Activated T-cell treated with anti-CD3 and anti-CD28 coated beads, Interleukin-2, amount 50 U/mL, for 24 hours (primary cell): ENCODE results near the gene CHCT1.
"Not testable (repeated sequence)": the region's sequence is repeated elsewhere in the genome, so short reads cannot be mapped to it uniquely, and the experiment has no call there.

Experiments
- DNase-seq: peaks from one replicate; pipeline ENCODE4 v3.0.0-alpha.2; 2020
- H3K27ac Mint-ChIP-seq: 2 replicates; pipeline ENCODE4 v1.8.0; 2020; ENCODE audit warnings: mild to moderate bottlenecking, mixed read lengths
- H3K27me3 Mint-ChIP-seq: 2 replicates; pipeline ENCODE4 v1.8.0; 2020; ENCODE audit warnings: mixed read lengths
- H3K36me3 Mint-ChIP-seq: 2 replicates; pipeline ENCODE4 v1.8.0; 2020; ENCODE audit warnings: low read depth, mixed read lengths
- H3K4me1 Mint-ChIP-seq: 2 replicates; pipeline ENCODE4 v1.8.0; 2020; ENCODE audit warnings: low read depth, mixed read lengths
- H3K4me3 Mint-ChIP-seq: 2 replicates; pipeline ENCODE4 v1.8.0; 2020; ENCODE audit warnings: mild to moderate bottlenecking, moderate library complexity, mixed read lengths
- H3K9me3 Mint-ChIP-seq: 2 replicates; pipeline ENCODE4 v1.8.0; 2020; ENCODE audit warnings: mixed read lengths

CHCT1 gene

GRCh38 chr17:60422162-60422665, at the start of gene CHCT1:
Gene CHCT1, plus strand, starts transcription at chr17:60422489. Its CDS starts 104 bp downstream, at chr17:60422593.
- no peaks in the 10 kb centered on the region for H3K36me3 Mint-ChIP-seq
- no peaks in the 10 kb centered on the region for H3K9me3 Mint-ChIP-seq
- H3K4me1 Mint-ChIP-seq = peaks cover 10% of the 10 kb centered on the region
- H3K27me3 Mint-ChIP-seq = no peaks in the 10 kb centered on the region
- H3K27ac Mint-ChIP-seq = peak within 1 kb of the TSS; percentile 89
- no peak for DNase-seq
- H3K4me3 Mint-ChIP-seq = peak within 1 kb of the TSS; percentile 71

GRCh38 chr17:60372790-60373483, 49.4 kb upstream of the CHCT1 start:
- DNase-seq = no peak
- peaks cover 17% of the 10 kb centered on the region for H3K4me1 Mint-ChIP-seq
- no peaks in the 10 kb centered on the region for H3K9me3 Mint-ChIP-seq
- H3K27me3 Mint-ChIP-seq = no peaks in the 10 kb centered on the region
- peaks cover 9% of the 10 kb centered on the region for H3K36me3 Mint-ChIP-seq
- H3K27ac Mint-ChIP-seq = peak overlapping the region; percentile 41
- H3K4me3 Mint-ChIP-seq = no peak overlapping the region

- H3K4me3 Mint-ChIP-seq, H3K4me1 Mint-ChIP-seq, H3K27ac Mint-ChIP-seq, DNase-seq, H3K27me3 Mint-ChIP-seq, H3K9me3 Mint-ChIP-seq: not testable (repeated sequence)
- peaks cover 17% of the 10 kb centered on the region for H3K36me3 Mint-ChIP-seq
These were observed 44.1 kb upstream of the CHCT1 start for GRCh38 chr17:60378187-60378586.

DNA sequence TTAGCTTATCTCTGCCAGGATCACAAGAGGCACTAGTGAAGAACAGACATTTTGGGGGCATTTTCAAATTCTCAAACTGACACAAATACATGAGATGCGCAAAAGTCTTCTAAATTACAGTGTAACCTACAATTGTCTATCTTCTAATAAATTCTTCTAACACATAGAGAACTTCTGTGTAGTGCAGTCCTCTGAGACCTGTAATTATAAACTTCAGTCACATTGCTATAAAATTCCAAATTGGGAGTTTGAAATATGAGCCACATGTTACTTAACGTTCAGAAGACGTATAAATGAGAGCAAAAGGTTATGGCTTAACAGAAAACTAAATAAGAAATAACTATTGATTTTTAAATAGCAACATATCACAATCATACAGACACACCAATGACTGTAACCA, 42.8 kb upstream of the CHCT1 start:
- H3K36me3 Mint-ChIP-seq = peaks cover 18% of the 10 kb centered on the region
- DNase-seq, H3K9me3 Mint-ChIP-seq, H3K4me3 Mint-ChIP-seq, H3K27ac Mint-ChIP-seq, H3K27me3 Mint-ChIP-seq: not testable (repeated sequence)
- H3K4me1 Mint-ChIP-seq = peaks cover 14% of the 10 kb centered on the region

- no peak overlapping the region for H3K27ac Mint-ChIP-seq
- H3K9me3 Mint-ChIP-seq = no peaks in the 10 kb centered on the region
- DNase-seq = no peak
- peaks cover 30% of the 10 kb centered on the region for H3K4me1 Mint-ChIP-seq
- H3K36me3 Mint-ChIP-seq = peaks cover 12% of the 10 kb centered on the region
- no peaks in the 10 kb centered on the region for H3K27me3 Mint-ChIP-seq
- H3K4me3 Mint-ChIP-seq = no peak overlapping the region
These were observed 40.3 kb upstream of the CHCT1 start for GRCh38 chr17:60381958-60382357.

- Mint-ChIP-seq H3K4me1 (peaks cover 36% of the 10 kb centered on the region), H3K27me3 (no peaks in the 10 kb centered on the region), H3K9me3 (no peaks in the 10 kb centered on the region), H3K4me3 (no peak overlapping the region), H3K36me3 (peaks cover 11% of the 10 kb centered on the region), H3K27ac (no peak overlapping the region)
- no peak for DNase-seq
These were observed 38.9 kb upstream of the CHCT1 start for GRCh38 chr17:60383379-60383778.

GRCh38 chr17:60384921-60385320, 37.4 kb upstream of the CHCT1 start:
- H3K9me3 Mint-ChIP-seq, H3K27me3 Mint-ChIP-seq, H3K4me3 Mint-ChIP-seq, DNase-seq: not testable (repeated sequence)
- peaks cover 11% of the 10 kb centered on the region for H3K36me3 Mint-ChIP-seq
- H3K27ac Mint-ChIP-seq = peak overlapping the region; percentile 2
- peaks cover 42% of the 10 kb centered on the region for H3K4me1 Mint-ChIP-seq

GRCh38 chr17:60386147-60387058, 35.9 kb upstream of the CHCT1 start:
- Mint-ChIP-seq H3K27ac (no peak overlapping the region), H3K4me3 (no peak overlapping the region)

DNA sequence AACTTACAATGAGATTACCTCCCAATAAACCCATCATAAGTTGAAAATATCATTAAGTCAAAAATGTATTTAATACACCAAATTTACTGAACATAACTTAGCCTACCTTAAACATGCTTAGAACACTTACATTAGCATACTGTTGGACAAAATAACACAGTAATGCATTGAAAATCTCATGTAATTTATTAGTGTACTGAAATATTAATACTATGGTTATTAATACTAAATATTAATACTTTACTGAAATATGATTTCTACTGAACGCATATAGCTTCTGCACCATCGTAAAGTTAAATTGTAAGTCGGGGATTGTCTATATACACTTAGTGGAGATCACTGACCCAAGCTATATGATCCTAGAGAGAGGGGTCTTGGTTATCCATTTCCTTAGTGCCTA, 34.6 kb upstream of the CHCT1 start:
- no peak for DNase-seq
- H3K36me3 Mint-ChIP-seq = peaks cover 15% of the 10 kb centered on the region
- no peaks in the 10 kb centered on the region for H3K9me3 Mint-ChIP-seq
- no peak overlapping the region for H3K4me3 Mint-ChIP-seq
- no peaks in the 10 kb centered on the region for H3K27me3 Mint-ChIP-seq
- H3K27ac Mint-ChIP-seq = no peak overlapping the region
- peaks cover 54% of the 10 kb centered on the region for H3K4me1 Mint-ChIP-seq

More at GRCh38 chr17:60386147-60387058, 35.9 kb upstream of the CHCT1 start:
- no peaks in the 10 kb centered on the region for H3K9me3 Mint-ChIP-seq
- H3K36me3 Mint-ChIP-seq = peaks cover 17% of the 10 kb centered on the region
- no peaks in the 10 kb centered on the region for H3K27me3 Mint-ChIP-seq
- H3K4me1 Mint-ChIP-seq = peaks cover 55% of the 10 kb centered on the region
- no peak for DNase-seq

GRCh38 chr17:60388742-60389141, 33.5 kb upstream of the CHCT1 start:
- Mint-ChIP-seq H3K4me3 (no peak overlapping the region), H3K27ac (no peak overlapping the region), H3K4me1 (peaks cover 58% of the 10 kb centered on the region), H3K9me3 (no peaks in the 10 kb centered on the region), H3K27me3 (no peaks in the 10 kb centered on the region), H3K36me3 (peaks cover 20% of the 10 kb centered on the region)
- DNase-seq = no peak

- Mint-ChIP-seq H3K4me3 (peak overlapping the region; percentile 93), H3K27me3 (no peaks in the 10 kb centered on the region), H3K36me3 (peaks cover 17% of the 10 kb centered on the region), H3K4me1 (peaks cover 50% of the 10 kb centered on the region), H3K27ac (peak overlapping the region; percentile 99), H3K9me3 (no peaks in the 10 kb centered on the region)
- no peak for DNase-seq
These were observed 32.1 kb upstream of the CHCT1 start for GRCh38 chr17:60390186-60390585.

DNA sequence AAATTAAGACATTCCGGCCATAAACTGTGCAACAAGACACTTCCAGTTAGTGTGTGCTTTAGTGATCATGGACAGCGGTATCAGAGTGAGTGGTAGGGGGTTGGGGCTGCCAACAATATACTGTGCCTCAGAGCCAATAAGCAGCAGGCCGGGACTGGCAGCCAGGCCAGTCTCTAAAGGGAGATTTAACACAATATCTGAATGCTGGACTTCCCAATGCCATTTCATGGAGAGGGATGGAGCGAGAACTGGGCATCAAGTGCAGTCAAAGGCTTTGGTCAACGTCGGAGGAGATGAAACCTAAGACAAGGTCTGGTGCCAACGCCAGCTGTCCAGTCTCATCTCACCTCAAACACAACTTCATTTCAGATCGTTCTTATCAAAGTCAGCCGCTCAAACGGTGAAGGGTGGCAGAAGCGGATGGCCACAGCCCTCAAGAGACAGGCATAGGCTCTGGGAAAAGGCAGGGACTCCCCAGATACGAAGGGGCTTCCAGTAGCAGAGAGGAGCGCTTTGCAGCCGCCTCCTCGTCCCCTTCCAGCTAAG, 31.3 kb upstream of the CHCT1 start:
- H3K4me1 Mint-ChIP-seq = peaks cover 52% of the 10 kb centered on the region
- H3K27me3 Mint-ChIP-seq = no peaks in the 10 kb centered on the region
- H3K4me3 Mint-ChIP-seq = peak overlapping the region; percentile 93
- no peaks in the 10 kb centered on the region for H3K9me3 Mint-ChIP-seq
- DNase-seq = peak; percentile 49
- H3K27ac Mint-ChIP-seq = peak overlapping the region; percentile 99
- H3K36me3 Mint-ChIP-seq = peaks cover 17% of the 10 kb centered on the region

DNA sequence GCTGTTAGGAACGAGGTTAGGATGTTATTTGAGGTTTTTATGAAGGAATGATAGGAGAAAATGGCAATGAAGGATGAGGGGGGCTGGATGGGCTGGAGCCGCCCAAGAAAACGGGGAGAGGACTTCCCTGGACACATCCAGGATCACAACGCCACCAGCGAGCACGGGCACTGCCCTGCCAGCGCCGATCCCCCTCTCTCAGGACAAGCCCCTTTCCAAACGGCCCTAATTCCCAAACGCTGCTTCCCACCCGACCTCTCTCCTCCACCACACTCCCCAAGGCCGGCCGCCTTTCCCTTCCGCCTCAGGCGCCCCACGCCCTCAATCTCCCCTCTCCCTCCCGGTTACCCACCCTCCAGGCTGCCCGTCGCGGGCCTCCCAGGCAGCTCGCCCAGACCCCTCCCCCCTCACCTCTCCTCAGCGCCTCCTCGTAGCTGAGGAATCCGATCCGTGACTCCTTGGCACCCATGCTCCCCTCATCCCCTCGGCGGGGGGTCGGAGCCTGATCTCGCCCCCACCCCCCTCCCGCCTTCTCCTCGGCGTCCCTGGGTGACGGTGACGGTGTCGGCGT, 30.7 kb upstream of the CHCT1 start:
- Mint-ChIP-seq H3K27me3 (no peaks in the 10 kb centered on the region), H3K9me3 (no peaks in the 10 kb centered on the region), H3K36me3 (peaks cover 17% of the 10 kb centered on the region), H3K4me1 (peaks cover 48% of the 10 kb centered on the region), H3K4me3 (peak overlapping the region; percentile 93), H3K27ac (peak overlapping the region; percentile 99)
- DNase-seq = no peak

- no peaks in the 10 kb centered on the region for H3K9me3 Mint-ChIP-seq
- peaks cover 17% of the 10 kb centered on the region for H3K36me3 Mint-ChIP-seq
- peak within 1 kb of the TSS; percentile 99 for H3K27ac Mint-ChIP-seq
- no peaks in the 10 kb centered on the region for H3K27me3 Mint-ChIP-seq
- peaks cover 44% of the 10 kb centered on the region for H3K4me1 Mint-ChIP-seq
- peak; percentile 99 for DNase-seq
- peak within 1 kb of the TSS; percentile 93 for H3K4me3 Mint-ChIP-seq
These were observed 30.0 kb upstream of the CHCT1 start, which contains the start of gene USP32 for GRCh38 chr17:60392042-60392844. Gene USP32, minus strand, starts transcription at chr17:60392133. Its CDS starts 194 bp downstream, at chr17:60391939.
